Measurements from ENCODE around the gene CCL5.

The CCL5 gene

DNA sequence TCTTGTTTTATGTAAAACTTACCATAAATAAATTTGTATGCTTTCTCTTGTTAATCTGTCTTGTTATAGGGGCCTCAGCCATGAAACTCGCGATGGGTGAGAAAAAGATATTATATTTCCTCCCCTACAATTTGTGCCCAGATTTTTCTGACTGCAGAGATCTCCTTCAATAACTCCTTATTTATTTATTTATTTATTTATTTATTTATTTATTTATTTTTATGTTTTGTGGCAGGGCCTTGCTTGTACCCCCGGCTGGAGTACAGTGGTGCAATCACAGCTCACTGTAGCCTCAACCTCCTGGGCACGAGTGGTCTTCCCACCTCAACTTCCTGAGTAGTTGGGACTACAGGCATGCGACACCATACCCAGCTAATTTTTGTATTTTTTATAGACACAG is 23.3 kb upstream of the CCL5 start (continued):
- peak; percentile 25 for TF ChIP-seq ZNF510 (tag by site-specific recombination; IDR thresholded peaks at IDR 0.05; ENCODE audit: insufficient replicate concordance)
- TF ChIP-seq, protein P1, sequence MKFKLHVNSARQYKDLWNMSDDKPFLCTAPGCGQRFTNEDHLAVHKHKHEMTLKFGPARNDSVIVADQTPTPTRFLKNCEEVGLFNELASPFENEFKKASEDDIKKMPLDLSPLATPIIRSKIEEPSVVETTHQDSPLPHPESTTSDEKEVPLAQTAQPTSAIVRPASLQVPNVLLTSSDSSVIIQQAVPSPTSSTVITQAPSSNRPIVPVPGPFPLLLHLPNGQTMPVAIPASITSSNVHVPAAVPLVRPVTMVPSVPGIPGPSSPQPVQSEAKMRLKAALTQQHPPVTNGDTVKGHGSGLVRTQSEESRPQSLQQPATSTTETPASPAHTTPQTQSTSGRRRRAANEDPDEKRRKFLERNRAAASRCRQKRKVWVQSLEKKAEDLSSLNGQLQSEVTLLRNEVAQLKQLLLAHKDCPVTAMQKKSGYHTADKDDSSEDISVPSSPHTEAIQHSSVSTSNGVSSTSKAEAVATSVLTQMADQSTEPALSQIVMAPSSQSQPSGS (tag by site-specific recombination; IDR thresholded peaks at IDR 0.05; ENCODE audit: low read depth): no peak
- TF ChIP-seq, protein P2, sequence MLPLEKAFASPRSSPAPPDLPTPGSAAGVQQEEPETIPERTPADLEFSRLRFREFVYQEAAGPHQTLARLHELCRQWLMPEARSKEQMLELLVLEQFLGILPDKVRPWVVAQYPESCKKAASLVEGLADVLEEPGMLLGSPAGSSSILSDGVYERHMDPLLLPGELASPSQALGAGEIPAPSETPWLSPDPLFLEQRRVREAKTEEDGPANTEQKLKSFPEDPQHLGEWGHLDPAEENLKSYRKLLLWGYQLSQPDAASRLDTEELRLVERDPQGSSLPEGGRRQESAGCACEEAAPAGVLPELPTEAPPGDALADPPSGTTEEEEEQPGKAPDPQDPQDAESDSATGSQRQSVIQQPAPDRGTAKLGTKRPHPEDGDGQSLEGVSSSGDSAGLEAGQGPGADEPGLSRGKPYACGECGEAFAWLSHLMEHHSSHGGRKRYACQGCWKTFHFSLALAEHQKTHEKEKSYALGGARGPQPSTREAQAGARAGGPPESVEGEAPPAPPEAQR (tag by site-specific recombination; IDR thresholded peaks at IDR 0.05): no peak
- TF ChIP-seq ZNF521 (tag by site-specific recombination; IDR thresholded peaks at IDR 0.05): no peak
- TF ChIP-seq ZNF266 (tag by site-specific recombination; IDR thresholded peaks at IDR 0.05; ENCODE audit: low read depth): 0 out of 2 replicates have a peak, but pooled peaks have one; percentile 63
- TF ChIP-seq ZNF10 (tag by site-specific recombination; IDR thresholded peaks at IDR 0.05): no peak
- TF ChIP-seq ZNF19 (tag by site-specific recombination; IDR thresholded peaks at IDR 0.05; ENCODE audit: low read depth): 0 out of 2 replicates have a peak, but pooled peaks have one; percentile 34
- TF ChIP-seq, protein P3, sequence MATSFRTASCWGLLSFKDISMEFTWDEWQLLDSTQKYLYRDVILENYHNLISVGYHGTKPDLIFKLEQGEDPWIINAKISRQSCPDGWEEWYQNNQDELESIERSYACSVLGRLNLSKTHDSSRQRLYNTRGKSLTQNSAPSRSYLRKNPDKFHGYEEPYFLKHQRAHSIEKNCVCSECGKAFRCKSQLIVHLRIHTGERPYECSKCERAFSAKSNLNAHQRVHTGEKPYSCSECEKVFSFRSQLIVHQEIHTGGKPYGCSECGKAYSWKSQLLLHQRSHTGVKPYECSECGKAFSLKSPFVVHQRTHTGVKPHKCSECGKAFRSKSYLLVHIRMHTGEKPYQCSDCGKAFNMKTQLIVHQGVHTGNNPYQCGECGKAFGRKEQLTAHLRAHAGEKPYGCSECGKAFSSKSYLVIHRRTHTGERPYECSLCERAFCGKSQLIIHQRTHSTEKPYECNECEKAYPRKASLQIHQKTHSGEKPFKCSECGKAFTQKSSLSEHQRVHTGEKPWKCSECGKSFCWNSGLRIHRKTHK (tag by site-specific recombination; IDR thresholded peaks at IDR 0.05): no peak
- TF ChIP-seq GLI4 (tag by site-specific recombination; IDR thresholded peaks at IDR 0.05): no peak
- TF ChIP-seq GFI1B (tag by site-specific recombination; IDR thresholded peaks at IDR 0.05): 0 out of 2 replicates have a peak, but pooled peaks have one; percentile 23
- TF ChIP-seq ZNF202 (tag by site-specific recombination; IDR thresholded peaks at IDR 0.05; ENCODE audit: borderline replicate concordance): peak; percentile 89; the same call in 1 of the 2 replicates
- TF ChIP-seq KLF7 (tag by site-specific recombination; IDR thresholded peaks at IDR 0.05; ENCODE audit: borderline replicate concordance): no peak

DNA sequence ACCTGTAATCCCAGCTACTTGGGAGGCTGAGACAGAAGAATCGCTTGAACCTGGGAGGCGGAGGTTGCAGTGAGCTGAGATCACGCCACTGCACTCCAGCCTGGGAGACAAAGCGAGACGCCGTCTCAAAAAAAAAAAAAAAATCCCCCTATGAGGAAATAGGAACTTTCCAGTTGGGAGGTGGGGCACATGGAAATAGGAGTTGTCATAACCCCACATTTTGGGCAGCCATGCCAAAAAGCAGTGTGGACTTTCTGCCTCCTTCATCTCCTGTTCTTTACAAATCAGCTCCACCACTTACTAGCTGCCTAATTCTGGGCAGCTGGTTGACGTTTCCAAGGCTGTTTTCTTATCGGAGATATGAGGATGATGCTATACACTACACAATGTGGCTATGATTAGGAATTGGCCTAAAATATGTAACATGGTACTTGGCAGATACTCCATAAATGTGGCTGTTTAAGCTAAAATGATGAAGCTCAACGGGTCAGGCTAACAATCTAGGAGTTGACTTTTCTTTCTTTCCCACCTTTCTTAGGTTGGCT is 21.5 kb upstream of the CCL5 start:
- CTCF ChIA-PET: interaction anchor here (0.6 to 0.7 kb wide), 3 partner anchors 60 to 644 kb away, joined by 3 to 4 read pairs (median 3); no protein-coding TSS in a partner anchor
- Histone ChIP-seq H3K36me3 (ENCODE audit: control insufficient read depth in 2 of 2, insufficient read depth in 1 of 2, low read length in 2 of 2) (no peaks in the 10 kb centered on the region), H3K27ac (ENCODE audit: extremely low read depth, low read depth, low read length) (no peak overlapping the region), H3K4me1 (ENCODE audit: control insufficient read depth, insufficient read depth, low read length) (peaks cover 9% of the 10 kb centered on the region), H3K4me3 (ENCODE audit: low read depth, low read length) (no peak overlapping the region), H3K9me3 (ENCODE audit: control insufficient read depth, insufficient read depth, low read depth, low read length) (no peaks in the 10 kb centered on the region)
- POLR2A ChIA-PET: interaction anchor here (0.7 kb wide), 1 partner anchor 29 kb away, joined by 5 read pairs; no protein-coding TSS in a partner anchor
- TF ChIP-seq ZNF433 (tag by site-specific recombination; IDR thresholded peaks at IDR 0.05; ENCODE audit: low read depth): no peak
- TF ChIP-seq, protein P4, sequence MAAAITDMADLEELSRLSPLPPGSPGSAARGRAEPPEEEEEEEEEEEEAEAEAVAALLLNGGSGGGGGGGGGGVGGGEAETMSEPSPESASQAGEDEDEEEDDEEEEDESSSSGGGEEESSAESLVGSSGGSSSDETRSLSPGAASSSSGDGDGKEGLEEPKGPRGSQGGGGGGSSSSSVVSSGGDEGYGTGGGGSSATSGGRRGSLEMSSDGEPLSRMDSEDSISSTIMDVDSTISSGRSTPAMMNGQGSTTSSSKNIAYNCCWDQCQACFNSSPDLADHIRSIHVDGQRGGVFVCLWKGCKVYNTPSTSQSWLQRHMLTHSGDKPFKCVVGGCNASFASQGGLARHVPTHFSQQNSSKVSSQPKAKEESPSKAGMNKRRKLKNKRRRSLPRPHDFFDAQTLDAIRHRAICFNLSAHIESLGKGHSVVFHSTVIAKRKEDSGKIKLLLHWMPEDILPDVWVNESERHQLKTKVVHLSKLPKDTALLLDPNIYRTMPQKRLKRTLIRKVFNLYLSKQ (tag by site-specific recombination; IDR thresholded peaks at IDR 0.05; ENCODE audit: borderline replicate concordance): no peak
- TF ChIP-seq, protein P5, sequence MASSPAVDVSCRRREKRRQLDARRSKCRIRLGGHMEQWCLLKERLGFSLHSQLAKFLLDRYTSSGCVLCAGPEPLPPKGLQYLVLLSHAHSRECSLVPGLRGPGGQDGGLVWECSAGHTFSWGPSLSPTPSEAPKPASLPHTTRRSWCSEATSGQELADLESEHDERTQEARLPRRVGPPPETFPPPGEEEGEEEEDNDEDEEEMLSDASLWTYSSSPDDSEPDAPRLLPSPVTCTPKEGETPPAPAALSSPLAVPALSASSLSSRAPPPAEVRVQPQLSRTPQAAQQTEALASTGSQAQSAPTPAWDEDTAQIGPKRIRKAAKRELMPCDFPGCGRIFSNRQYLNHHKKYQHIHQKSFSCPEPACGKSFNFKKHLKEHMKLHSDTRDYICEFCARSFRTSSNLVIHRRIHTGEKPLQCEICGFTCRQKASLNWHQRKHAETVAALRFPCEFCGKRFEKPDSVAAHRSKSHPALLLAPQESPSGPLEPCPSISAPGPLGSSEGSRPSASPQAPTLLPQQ (tag by site-specific recombination; IDR thresholded peaks at IDR 0.05): no peak
- TF ChIP-seq, protein P6, sequence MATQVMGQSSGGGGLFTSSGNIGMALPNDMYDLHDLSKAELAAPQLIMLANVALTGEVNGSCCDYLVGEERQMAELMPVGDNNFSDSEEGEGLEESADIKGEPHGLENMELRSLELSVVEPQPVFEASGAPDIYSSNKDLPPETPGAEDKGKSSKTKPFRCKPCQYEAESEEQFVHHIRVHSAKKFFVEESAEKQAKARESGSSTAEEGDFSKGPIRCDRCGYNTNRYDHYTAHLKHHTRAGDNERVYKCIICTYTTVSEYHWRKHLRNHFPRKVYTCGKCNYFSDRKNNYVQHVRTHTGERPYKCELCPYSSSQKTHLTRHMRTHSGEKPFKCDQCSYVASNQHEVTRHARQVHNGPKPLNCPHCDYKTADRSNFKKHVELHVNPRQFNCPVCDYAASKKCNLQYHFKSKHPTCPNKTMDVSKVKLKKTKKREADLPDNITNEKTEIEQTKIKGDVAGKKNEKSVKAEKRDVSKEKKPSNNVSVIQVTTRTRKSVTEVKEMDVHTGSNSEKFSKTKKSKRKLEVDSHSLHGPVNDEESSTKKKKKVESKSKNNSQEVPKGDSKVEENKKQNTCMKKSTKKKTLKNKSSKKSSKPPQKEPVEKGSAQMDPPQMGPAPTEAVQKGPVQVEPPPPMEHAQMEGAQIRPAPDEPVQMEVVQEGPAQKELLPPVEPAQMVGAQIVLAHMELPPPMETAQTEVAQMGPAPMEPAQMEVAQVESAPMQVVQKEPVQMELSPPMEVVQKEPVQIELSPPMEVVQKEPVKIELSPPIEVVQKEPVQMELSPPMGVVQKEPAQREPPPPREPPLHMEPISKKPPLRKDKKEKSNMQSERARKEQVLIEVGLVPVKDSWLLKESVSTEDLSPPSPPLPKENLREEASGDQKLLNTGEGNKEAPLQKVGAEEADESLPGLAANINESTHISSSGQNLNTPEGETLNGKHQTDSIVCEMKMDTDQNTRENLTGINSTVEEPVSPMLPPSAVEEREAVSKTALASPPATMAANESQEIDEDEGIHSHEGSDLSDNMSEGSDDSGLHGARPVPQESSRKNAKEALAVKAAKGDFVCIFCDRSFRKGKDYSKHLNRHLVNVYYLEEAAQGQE (tag by site-specific recombination; IDR thresholded peaks at IDR 0.05): no peak
- TF ChIP-seq, protein P7, sequence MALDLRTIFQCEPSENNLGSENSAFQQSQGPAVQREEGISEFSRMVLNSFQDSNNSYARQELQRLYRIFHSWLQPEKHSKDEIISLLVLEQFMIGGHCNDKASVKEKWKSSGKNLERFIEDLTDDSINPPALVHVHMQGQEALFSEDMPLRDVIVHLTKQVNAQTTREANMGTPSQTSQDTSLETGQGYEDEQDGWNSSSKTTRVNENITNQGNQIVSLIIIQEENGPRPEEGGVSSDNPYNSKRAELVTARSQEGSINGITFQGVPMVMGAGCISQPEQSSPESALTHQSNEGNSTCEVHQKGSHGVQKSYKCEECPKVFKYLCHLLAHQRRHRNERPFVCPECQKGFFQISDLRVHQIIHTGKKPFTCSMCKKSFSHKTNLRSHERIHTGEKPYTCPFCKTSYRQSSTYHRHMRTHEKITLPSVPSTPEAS (tag by site-specific recombination; IDR thresholded peaks at IDR 0.05): no peak
- TF ChIP-seq ZNF404 (tag by site-specific recombination; IDR thresholded peaks at IDR 0.05): no peak
- TF ChIP-seq ZNF830 (tag by site-specific recombination; IDR thresholded peaks at IDR 0.05; ENCODE audit: low read depth): no peak
- no peak for TF ChIP-seq ZNF354C (tag by site-specific recombination; IDR thresholded peaks at IDR 0.05; ENCODE audit: borderline replicate concordance, low read depth)
- no peak for TF ChIP-seq ZNF701 (tag by site-specific recombination; IDR thresholded peaks at IDR 0.05)
- TF ChIP-seq, protein P2 (tag by site-specific recombination; IDR thresholded peaks at IDR 0.05): no peak
